Measurements from ENCODE around the gene PTPRN2.

DNA sequence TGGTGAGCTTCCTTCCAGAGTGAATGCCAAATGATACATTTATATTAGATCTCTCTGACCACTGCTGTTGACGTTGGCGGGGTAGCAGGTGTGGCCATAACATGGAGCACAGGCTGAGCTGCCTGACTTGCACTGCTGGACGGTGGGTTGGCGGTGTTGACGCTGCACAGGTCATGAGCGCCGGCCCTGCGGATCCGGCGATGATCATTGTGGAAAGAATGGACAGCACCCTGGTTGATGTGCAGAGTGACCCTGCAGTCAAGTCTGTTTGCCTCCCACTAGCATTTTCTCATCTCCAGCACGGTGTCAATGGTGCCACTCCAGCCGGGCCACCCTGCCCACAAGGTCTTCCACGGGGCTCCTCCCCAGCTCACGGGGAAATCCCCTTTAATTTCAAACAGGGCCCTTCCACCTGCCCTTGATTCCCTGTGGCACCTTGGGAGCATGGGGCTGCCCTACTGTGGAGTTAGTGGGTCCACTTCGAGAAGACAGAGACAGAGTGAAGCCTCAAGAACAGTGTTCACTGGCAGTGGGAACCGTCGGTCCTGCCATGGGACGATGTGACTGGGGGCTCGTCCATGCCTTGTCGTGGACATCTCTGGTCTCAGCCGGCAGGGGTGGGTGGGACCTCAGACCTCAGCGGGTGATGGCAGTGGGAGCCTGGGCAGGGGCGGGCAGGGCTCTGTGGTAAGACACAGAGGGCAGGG, 613.5 kb downstream of the PTPRN2 start:
- TF ChIP-seq POLR2AphosphoS5 (IDR thresholded peaks at IDR 0.05; ENCODE audit: low read depth, low read length) (no peak), JUN (IDR thresholded peaks at IDR 0.05; ENCODE audit: low read depth, low read length) (no peak), POLR2A (IDR thresholded peaks at IDR 0.05; ENCODE audit: control extremely low read depth in 1 of 2, low read depth in 2 of 2, low read length in 2 of 2) (no peak), CHD2 (IDR thresholded peaks at IDR 0.05; ENCODE audit: low read length) (no peak), SIN3A (conservative IDR thresholded peaks at IDR 0.05 in 1 of 2, IDR thresholded peaks at IDR 0.05 in 1 of 2; ENCODE audit: low read depth in 1 of 2, low read length in 2 of 2) (no peak)
- TF ChIP-seq, protein P1, sequence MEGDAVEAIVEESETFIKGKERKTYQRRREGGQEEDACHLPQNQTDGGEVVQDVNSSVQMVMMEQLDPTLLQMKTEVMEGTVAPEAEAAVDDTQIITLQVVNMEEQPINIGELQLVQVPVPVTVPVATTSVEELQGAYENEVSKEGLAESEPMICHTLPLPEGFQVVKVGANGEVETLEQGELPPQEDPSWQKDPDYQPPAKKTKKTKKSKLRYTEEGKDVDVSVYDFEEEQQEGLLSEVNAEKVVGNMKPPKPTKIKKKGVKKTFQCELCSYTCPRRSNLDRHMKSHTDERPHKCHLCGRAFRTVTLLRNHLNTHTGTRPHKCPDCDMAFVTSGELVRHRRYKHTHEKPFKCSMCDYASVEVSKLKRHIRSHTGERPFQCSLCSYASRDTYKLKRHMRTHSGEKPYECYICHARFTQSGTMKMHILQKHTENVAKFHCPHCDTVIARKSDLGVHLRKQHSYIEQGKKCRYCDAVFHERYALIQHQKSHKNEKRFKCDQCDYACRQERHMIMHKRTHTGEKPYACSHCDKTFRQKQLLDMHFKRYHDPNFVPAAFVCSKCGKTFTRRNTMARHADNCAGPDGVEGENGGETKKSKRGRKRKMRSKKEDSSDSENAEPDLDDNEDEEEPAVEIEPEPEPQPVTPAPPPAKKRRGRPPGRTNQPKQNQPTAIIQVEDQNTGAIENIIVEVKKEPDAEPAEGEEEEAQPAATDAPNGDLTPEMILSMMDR (IDR thresholded peaks at IDR 0.05; ENCODE audit: control extremely low read depth in 1 of 3, insufficient read depth in 1 of 3, low read depth in 1 of 3, low read length in 3 of 3): no peak
- TF ChIP-seq, protein P2, sequence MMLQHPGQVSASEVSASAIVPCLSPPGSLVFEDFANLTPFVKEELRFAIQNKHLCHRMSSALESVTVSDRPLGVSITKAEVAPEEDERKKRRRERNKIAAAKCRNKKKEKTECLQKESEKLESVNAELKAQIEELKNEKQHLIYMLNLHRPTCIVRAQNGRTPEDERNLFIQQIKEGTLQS (IDR thresholded peaks at IDR 0.05; ENCODE audit: insufficient read depth, low read depth, low read length): no peak

All from H1 (cell line).